Measurements from ENCODE around the gene DYNLT3. TPM values are rescaled to one million over a fixed set of nuclear protein-coding genes. Genes with fewer than 3 reads are reported as not detected.
A peak's percentile ranks its signal among the peaks of the same experiment; 100 is the strongest.

Gene DYNLT3
- total RNA-seq, 1 experiment from 2014 or later = 17.4 TPM

DNA sequence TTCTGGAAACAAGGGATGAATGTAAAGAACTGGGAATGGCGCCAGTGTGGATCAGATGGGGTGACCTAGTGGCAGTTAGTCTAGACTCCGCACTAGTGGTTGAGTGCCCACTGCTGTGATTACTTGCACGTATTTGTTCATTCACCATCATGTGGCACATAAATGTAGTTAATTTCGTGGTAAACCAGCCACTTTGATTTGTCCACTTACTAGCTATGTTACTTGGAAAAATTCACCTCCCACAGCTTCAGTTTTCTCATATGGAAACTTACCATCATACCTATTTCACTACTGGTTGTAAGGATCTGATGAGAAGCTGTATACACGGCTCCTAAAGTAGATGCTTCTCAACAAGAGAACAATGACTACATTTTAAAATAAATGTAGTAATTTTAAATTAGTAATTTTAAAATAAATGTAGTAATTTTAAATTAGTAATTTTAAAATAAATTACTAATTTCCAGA is 394 bp upstream of the DYNLT3 start:
- Histone ChIP-seq H3K4me3 (ENCODE audit: low read depth in 2 of 2, low read length in 2 of 2) (peak overlapping the region; percentile 48 to 63), H3K36me3 (ENCODE audit: control insufficient read depth, insufficient read depth, low read length) (no peaks in the 10 kb centered on the region), H3K27me3 (ENCODE audit: control insufficient read depth, insufficient read depth, low read length) (no peaks in the 10 kb centered on the region), H3K9me3 (ENCODE audit: control insufficient read depth, insufficient read depth, low read depth, low read length) (no peaks in the 10 kb centered on the region), H3K27ac (ENCODE audit: low read length) (peak overlapping the region; percentile 57), H3K4me1 (ENCODE audit: control insufficient read depth, insufficient read depth, low read length) (no peaks in the 10 kb centered on the region)
- ATAC-seq = no peak
- BruUV-seq (replicated peaks) = no TSS peak
- POLR2A ChIA-PET = no interaction called here
- TF ChIP-seq, protein P1, sequence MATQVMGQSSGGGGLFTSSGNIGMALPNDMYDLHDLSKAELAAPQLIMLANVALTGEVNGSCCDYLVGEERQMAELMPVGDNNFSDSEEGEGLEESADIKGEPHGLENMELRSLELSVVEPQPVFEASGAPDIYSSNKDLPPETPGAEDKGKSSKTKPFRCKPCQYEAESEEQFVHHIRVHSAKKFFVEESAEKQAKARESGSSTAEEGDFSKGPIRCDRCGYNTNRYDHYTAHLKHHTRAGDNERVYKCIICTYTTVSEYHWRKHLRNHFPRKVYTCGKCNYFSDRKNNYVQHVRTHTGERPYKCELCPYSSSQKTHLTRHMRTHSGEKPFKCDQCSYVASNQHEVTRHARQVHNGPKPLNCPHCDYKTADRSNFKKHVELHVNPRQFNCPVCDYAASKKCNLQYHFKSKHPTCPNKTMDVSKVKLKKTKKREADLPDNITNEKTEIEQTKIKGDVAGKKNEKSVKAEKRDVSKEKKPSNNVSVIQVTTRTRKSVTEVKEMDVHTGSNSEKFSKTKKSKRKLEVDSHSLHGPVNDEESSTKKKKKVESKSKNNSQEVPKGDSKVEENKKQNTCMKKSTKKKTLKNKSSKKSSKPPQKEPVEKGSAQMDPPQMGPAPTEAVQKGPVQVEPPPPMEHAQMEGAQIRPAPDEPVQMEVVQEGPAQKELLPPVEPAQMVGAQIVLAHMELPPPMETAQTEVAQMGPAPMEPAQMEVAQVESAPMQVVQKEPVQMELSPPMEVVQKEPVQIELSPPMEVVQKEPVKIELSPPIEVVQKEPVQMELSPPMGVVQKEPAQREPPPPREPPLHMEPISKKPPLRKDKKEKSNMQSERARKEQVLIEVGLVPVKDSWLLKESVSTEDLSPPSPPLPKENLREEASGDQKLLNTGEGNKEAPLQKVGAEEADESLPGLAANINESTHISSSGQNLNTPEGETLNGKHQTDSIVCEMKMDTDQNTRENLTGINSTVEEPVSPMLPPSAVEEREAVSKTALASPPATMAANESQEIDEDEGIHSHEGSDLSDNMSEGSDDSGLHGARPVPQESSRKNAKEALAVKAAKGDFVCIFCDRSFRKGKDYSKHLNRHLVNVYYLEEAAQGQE (IDR thresholded peaks at IDR 0.05; ENCODE audit: insufficient read depth in 1 of 2, low read depth in 2 of 2, low read length in 1 of 2) = no peak
- TF ChIP-seq SIN3A (IDR thresholded peaks at IDR 0.05; ENCODE audit: borderline replicate concordance, insufficient read depth, low read depth, low read length) (no peak), POLR2AphosphoS5 (IDR thresholded peaks at IDR 0.05; ENCODE audit: low read depth, low read length) (no peak), TCF7L2 (IDR thresholded peaks at IDR 0.05; ENCODE audit: low read depth, low read length) (no peak)
- TF ChIP-seq, protein P2, sequence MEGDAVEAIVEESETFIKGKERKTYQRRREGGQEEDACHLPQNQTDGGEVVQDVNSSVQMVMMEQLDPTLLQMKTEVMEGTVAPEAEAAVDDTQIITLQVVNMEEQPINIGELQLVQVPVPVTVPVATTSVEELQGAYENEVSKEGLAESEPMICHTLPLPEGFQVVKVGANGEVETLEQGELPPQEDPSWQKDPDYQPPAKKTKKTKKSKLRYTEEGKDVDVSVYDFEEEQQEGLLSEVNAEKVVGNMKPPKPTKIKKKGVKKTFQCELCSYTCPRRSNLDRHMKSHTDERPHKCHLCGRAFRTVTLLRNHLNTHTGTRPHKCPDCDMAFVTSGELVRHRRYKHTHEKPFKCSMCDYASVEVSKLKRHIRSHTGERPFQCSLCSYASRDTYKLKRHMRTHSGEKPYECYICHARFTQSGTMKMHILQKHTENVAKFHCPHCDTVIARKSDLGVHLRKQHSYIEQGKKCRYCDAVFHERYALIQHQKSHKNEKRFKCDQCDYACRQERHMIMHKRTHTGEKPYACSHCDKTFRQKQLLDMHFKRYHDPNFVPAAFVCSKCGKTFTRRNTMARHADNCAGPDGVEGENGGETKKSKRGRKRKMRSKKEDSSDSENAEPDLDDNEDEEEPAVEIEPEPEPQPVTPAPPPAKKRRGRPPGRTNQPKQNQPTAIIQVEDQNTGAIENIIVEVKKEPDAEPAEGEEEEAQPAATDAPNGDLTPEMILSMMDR (IDR thresholded peaks at IDR 0.05) = no peak
- intact Hi-C loops (cut with micrococcal nuclease; ENCODE audit: unreplicated experiment) (no loop called here), in situ Hi-C loops (cut with HindIII; ENCODE audit: low pct_unique_long_range_greater_than_20kb, low sequenced_read_pairs) (no loop called here)
- no peak for DNase-seq (ENCODE audit: low read depth, low spot score)
- CTCF ChIA-PET = no interaction called here

DNA sequence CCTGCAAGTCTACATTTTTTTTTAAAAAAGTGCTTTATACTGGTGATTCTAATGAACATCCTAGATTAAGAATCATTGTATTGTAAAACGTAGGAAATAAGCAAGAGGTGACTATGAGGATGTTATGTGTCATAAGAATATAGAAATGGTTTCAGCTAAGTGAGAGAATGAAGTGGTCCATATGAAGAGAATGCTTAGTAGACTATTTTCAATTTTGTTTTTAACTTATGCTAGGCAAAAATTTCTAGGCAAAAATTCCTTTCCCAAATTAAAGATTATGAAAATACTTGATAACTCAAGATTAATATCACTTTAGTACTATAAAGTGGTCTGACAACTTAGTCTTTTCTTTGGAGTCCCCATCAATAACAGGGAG is 825 bp downstream of the DYNLT3 start:
- ATAC-seq (no peak), DNase-seq (ENCODE audit: low read depth, low spot score) (no peak)
- Histone ChIP-seq H3K27ac (ENCODE audit: low read length) (peak overlapping the region; percentile 34; the same call in 1 of the 2 replicates), H3K27me3 (ENCODE audit: control insufficient read depth, insufficient read depth, low read length) (no peaks in the 10 kb centered on the region), H3K4me3 (ENCODE audit: low read depth in 2 of 2, low read length in 2 of 2) (peak overlapping the region; percentile 48 to 63), H3K9me3 (ENCODE audit: control insufficient read depth, insufficient read depth, low read depth, low read length) (no peaks in the 10 kb centered on the region), H3K36me3 (ENCODE audit: control insufficient read depth, insufficient read depth, low read length) (no peaks in the 10 kb centered on the region), H3K4me1 (ENCODE audit: control insufficient read depth, insufficient read depth, low read length) (no peaks in the 10 kb centered on the region)
- in situ Hi-C loops (cut with HindIII; ENCODE audit: low pct_unique_long_range_greater_than_20kb, low sequenced_read_pairs) = no loop called here
- BruUV-seq (replicated peaks) = no TSS peak
- TF ChIP-seq, protein P2 (IDR thresholded peaks at IDR 0.05) = no peak
- TF ChIP-seq POLR2AphosphoS5 (IDR thresholded peaks at IDR 0.05; ENCODE audit: low read depth, low read length) = no peak
- TF ChIP-seq SIN3A (IDR thresholded peaks at IDR 0.05; ENCODE audit: borderline replicate concordance, insufficient read depth, low read depth, low read length) = no peak
- TF ChIP-seq, protein P1 (IDR thresholded peaks at IDR 0.05; ENCODE audit: insufficient read depth in 1 of 2, low read depth in 2 of 2, low read length in 1 of 2) = no peak
- no peak for TF ChIP-seq TCF7L2 (IDR thresholded peaks at IDR 0.05; ENCODE audit: low read depth, low read length)
- intact Hi-C loops (cut with micrococcal nuclease; ENCODE audit: unreplicated experiment) = no loop called here
- ChIA-PET POLR2A (no interaction called here), CTCF (no interaction called here)

All from Panc1 (cell line).